ENCODE measurements around the gene RAP1GAP.

GRCh38 chr1:21664806-21665588 lies 4.2 kb downstream of the RAP1GAP start:
- TF ChIP-seq CTCF (IDR thresholded peaks at IDR 0.05; ENCODE audit: poor library complexity, severe bottlenecking): no peak
- no peak for TF ChIP-seq EZH2 (IDR thresholded peaks at IDR 0.05; ENCODE audit: borderline replicate concordance, insufficient read depth, low read length, poor library complexity, severe bottlenecking)
- no peak for TF ChIP-seq MXI1 (conservative IDR thresholded peaks at IDR 0.05; ENCODE audit: poor library complexity, severe bottlenecking)

All from neural cell (in vitro differentiated cells).